Fibroblast of lung (primary cell): Measurements from ENCODE around the gene OCSTAMP. TPM values are rescaled to one million over a fixed set of nuclear protein-coding genes. Genes with fewer than 3 reads are reported as not detected.

Experiments used
- DNase-seq, 2 donors: peaks; one replicate each; pipeline versions ENCODE4 v3.0.0 to v3.0.0-alpha.2; 2010; ENCODE audit warnings: low read depth in 2 of 2
- H2AFZ ChIP-seq: 2 replicates; pipeline ENCODE4 v1.5.1; 2012; ENCODE audit warnings: low read length, control low read depth, inconsistent platforms
- H3K27ac ChIP-seq: 2 replicates; pipeline ENCODE4 v1.5.1; 2011; ENCODE audit warnings: low read length, control low read depth; ENCODE audit not compliant: insufficient read depth
- H3K27me3 ChIP-seq: 2 replicates; pipeline ENCODE4 v1.5.1; 2011; ENCODE audit warnings: mild to moderate bottlenecking, low read length; ENCODE audit not compliant: control insufficient read depth, insufficient read depth
- H3K36me3 ChIP-seq: 2 replicates; pipeline ENCODE4 v1.5.1; 2011; ENCODE audit warnings: low read length; ENCODE audit not compliant: control insufficient read depth, insufficient read depth
- H3K4me1 ChIP-seq: 2 replicates; pipeline ENCODE4 v1.5.1; 2011; ENCODE audit warnings: low read length; ENCODE audit not compliant: control insufficient read depth, insufficient read depth; ENCODE audit errors: extremely low read depth
- H3K4me2 ChIP-seq: 2 replicates; pipeline ENCODE4 v1.5.1; 2011; ENCODE audit warnings: low read length, control low read depth; ENCODE audit not compliant: insufficient read depth; ENCODE audit errors: extremely low read depth
- H3K4me3 ChIP-seq, 4 experiments: fragments of 200-600 bp in 1 of 4; sonication (generic) in 1 of 4; replicated peaks in 1 of 4; 2 replicates each; pipeline ENCODE4 v1.5.1; 2011 to 2016; ENCODE audit warnings: low read length in 4 of 4, low read depth in 3 of 4, mild to moderate bottlenecking in 3 of 4, control low read depth in 2 of 4, inconsistent platforms in 1 of 4, mixed read lengths in 1 of 4; ENCODE audit not compliant: insufficient read depth in 1 of 4; ENCODE audit errors: control extremely low read depth in 1 of 4
- H3K79me2 ChIP-seq: 2 replicates; pipeline ENCODE4 v1.5.1; 2012; ENCODE audit warnings: mild to moderate bottlenecking, low read length, inconsistent platforms; ENCODE audit not compliant: control insufficient read depth, insufficient read depth
- H3K9ac ChIP-seq: 2 replicates; pipeline ENCODE4 v1.5.1; 2011; ENCODE audit warnings: mild to moderate bottlenecking, low read length, control low read depth; ENCODE audit not compliant: insufficient read depth
- H3K9me3 ChIP-seq: 2 replicates; pipeline ENCODE4 v1.5.1; 2012; ENCODE audit warnings: low read depth, low read length; ENCODE audit not compliant: control insufficient read depth, insufficient read depth
- H4K20me1 ChIP-seq: 2 replicates; pipeline ENCODE4 v1.5.1; 2011; ENCODE audit warnings: low read length; ENCODE audit not compliant: control insufficient read depth, insufficient read depth; ENCODE audit errors: extremely low read depth
- EZH2 ChIP-seq: IDR thresholded peaks from 2 replicates; pipeline ENCODE4 v1.5.1; 2012; ENCODE audit warnings: low read length, control low read depth, mild to moderate bottlenecking; ENCODE audit errors: missing control alignments
- polyA plus RNA-seq, 2 donors: library from polyadenylated mRNA; depleted of rRNA in 1 of 2; stranded (reverse) in 1 of 2; unstranded in 1 of 2; fragments of >200 nt; gene quantifications; 2 replicates each; pipeline ENCODE4 v1.2.1, GENCODE V29; 2011 to 2012; ENCODE audit warnings: missing spikeins in 1 of 2
- total RNA-seq: library from RNA; depleted of rRNA; stranded (reverse); fragments of >200 nt; gene quantifications from 2 replicates; pipeline ENCODE4 v1.2.1, GENCODE V29; 2014
- TF ChIP-seq, protein P1 (sequence below), 2 donors: IDR thresholded peaks in 1 of 2; conservative IDR thresholded peaks in 1 of 2; 1 replicate in 1 of 2; 2 replicates in 1 of 2; pipeline ENCODE4 v1.5.1; 2011 to 2012; ENCODE audit warnings: low read length in 2 of 2, control low read depth in 1 of 2, inconsistent platforms in 1 of 2, low read depth in 1 of 2, mild to moderate bottlenecking in 1 of 2

The OCSTAMP gene
- total and polyA plus RNA-seq, 2 donors (not counting 1 experiment from before 2014, with no cell fraction given): not detected

- H3K36me3 ChIP-seq: no peaks in the 10 kb centered on the region
- TF ChIP-seq, protein P1, sequence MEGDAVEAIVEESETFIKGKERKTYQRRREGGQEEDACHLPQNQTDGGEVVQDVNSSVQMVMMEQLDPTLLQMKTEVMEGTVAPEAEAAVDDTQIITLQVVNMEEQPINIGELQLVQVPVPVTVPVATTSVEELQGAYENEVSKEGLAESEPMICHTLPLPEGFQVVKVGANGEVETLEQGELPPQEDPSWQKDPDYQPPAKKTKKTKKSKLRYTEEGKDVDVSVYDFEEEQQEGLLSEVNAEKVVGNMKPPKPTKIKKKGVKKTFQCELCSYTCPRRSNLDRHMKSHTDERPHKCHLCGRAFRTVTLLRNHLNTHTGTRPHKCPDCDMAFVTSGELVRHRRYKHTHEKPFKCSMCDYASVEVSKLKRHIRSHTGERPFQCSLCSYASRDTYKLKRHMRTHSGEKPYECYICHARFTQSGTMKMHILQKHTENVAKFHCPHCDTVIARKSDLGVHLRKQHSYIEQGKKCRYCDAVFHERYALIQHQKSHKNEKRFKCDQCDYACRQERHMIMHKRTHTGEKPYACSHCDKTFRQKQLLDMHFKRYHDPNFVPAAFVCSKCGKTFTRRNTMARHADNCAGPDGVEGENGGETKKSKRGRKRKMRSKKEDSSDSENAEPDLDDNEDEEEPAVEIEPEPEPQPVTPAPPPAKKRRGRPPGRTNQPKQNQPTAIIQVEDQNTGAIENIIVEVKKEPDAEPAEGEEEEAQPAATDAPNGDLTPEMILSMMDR (conservative IDR thresholded peaks at IDR 0.05 in 1 of 2, IDR thresholded peaks at IDR 0.05 in 1 of 2; ENCODE audit: low read depth in 1 of 2, low read length in 2 of 2): no peak
- no peak for TF ChIP-seq EZH2
Measured at GRCh38 chr20:46552460-46553420, 2.3 kb upstream of the OCSTAMP start.

DNA sequence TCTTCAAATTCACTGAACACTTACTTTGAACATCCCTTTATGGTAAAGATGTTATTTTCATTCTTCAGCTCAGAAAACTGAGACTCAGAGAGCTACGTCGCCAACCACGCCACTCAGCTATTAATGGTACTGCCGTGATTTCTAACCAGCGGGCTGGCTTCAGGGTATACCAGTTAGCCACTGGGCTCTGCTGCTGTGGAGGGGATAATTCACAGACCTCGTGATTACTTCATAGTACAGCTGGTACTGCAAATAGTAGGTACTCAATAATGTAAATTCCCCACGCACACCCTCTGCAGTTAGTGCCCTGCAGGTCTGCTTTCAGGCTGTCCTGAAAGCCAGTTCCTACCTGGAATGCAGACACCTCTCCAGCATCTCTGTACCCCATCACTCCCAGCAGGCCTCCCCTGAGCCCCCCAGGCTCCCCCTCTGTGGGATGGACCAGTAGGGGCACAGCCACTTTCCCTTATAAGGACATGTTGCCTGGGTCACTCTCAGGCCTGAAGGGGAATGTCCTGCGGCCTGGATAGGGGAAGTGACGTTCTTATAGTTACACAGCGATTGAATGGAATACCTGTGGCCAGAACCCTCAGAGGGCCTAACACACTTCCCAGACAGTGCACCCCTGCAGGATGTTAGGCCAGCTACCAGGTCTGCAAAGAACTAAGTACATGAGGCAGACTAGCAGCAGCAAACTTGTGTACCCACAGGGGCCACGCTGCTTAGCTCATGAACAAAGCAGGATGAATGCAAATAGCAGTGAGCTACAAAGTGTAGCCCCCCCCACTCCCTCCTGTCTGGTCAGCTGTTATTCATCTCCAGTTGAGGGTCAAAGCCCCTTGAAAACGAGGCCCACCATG lies 1.3 kb upstream of the OCSTAMP start:
- H3K27ac ChIP-seq: no peak overlapping the region
- no peaks in the 10 kb centered on the region for H3K27me3 ChIP-seq
- no peaks in the 10 kb centered on the region for H4K20me1 ChIP-seq
- no peak overlapping the region for H3K4me2 ChIP-seq
- H3K79me2 ChIP-seq: no peaks in the 10 kb centered on the region
- no peak overlapping the region for H2AFZ ChIP-seq
- DNase-seq: no peak
- H3K9me3 ChIP-seq: no peaks in the 10 kb centered on the region
- no peaks in the 10 kb centered on the region for H3K4me1 ChIP-seq
- no peaks in the 10 kb centered on the region for H3K36me3 ChIP-seq
- no peak overlapping the region for H3K4me3 ChIP-seq
- TF ChIP-seq, protein P1 (conservative IDR thresholded peaks at IDR 0.05 in 1 of 2, IDR thresholded peaks at IDR 0.05 in 1 of 2; ENCODE audit: low read depth in 1 of 2, low read length in 2 of 2): no peak
- no peak for TF ChIP-seq EZH2
- H3K9ac ChIP-seq: no peak overlapping the region

More at GRCh38 chr20:46552460-46553420, 2.3 kb upstream of the OCSTAMP start:
- Histone ChIP-seq H3K4me3 (no peak overlapping the region), H3K4me1 (no peaks in the 10 kb centered on the region), H3K79me2 (no peaks in the 10 kb centered on the region), H3K9ac (no peak overlapping the region), H3K4me2 (no peak overlapping the region), H3K27me3 (no peaks in the 10 kb centered on the region), H3K9me3 (no peaks in the 10 kb centered on the region), H2AFZ (no peak overlapping the region), H4K20me1 (no peaks in the 10 kb centered on the region), H3K27ac (no peak overlapping the region)
- DNase-seq: no peak
